GM19023 (cell line): ENCODE measurements around the gene SIN3A.
"Not testable (repeated sequence)": the region's sequence is repeated elsewhere in the genome, so short reads cannot be mapped to it uniquely, and the experiment has no call there.

Source experiments
- ATAC-seq: cut with Tn5 transposase; IDR thresholded peaks from one replicate; pipeline ENCODE4 v1.9.1; 2021; ENCODE audit warnings: mild to moderate bottlenecking, moderate library complexity; ENCODE audit not compliant: unreplicated experiment

Gene SIN3A

DNA sequence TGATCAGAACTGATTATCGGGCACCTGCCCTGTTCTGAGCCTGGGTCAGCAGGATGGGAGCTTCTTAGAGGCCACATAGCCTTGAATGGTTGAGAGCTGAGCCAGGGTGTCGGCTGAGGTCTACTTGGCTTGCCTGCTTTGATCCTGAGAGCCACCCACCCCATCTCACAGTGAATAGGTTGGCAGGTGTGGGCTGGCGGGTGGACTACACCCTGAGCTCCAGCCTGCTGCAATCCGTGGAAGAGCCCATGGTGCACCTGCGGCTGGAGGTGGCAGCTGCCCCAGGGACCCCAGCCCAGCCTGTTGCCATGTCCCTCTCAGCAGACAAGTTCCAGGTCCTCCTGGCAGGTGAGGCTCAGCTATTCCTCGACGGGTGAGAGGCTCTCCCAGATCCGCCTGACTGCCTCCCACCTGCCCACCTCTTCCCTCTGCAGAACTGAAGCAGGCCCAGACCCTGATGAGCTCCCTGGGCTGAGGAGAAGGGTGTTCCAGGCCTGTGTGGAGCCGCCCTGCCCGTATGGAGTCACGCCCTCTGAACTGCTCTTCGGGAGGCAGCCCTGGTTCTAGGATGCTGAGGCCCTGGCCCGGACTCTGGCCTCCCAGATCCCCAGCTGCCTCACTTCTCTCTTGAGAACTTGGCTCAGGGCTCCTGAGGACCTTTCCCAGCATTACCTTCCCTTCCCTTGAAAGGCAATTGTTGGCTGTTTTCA, 111.8 kb downstream of the SIN3A start:
- no peak for ATAC-seq

DNA sequence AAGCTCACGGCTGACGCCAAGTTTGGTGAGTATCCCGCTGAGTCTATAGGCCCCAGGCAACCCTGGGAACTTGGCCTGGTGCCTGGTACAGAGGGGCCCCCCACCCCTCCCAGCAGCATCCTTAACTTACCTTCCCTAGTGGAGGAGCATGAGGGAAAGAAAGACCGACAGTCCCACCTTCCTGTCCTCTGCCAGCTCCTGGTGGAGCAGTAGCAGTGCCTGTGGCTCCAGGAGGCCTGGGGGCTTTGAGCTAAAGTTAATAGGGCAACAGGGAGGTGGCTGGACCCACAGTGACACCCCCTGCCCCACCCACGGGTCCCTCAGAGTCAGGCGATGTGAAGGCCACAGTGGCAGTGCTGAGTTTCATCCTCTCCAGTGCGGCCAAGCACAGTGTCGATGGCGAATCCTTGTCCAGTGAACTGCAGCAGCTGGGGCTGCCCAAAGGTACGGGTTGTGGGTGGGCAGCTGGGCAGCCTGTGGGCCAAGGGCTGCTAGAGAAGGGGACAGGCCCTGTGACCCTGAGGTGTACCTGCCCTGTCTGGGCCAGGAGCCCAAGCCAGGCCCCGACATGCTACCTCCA, 112.7 kb downstream of the SIN3A start:
- ATAC-seq: no peak

DNA sequence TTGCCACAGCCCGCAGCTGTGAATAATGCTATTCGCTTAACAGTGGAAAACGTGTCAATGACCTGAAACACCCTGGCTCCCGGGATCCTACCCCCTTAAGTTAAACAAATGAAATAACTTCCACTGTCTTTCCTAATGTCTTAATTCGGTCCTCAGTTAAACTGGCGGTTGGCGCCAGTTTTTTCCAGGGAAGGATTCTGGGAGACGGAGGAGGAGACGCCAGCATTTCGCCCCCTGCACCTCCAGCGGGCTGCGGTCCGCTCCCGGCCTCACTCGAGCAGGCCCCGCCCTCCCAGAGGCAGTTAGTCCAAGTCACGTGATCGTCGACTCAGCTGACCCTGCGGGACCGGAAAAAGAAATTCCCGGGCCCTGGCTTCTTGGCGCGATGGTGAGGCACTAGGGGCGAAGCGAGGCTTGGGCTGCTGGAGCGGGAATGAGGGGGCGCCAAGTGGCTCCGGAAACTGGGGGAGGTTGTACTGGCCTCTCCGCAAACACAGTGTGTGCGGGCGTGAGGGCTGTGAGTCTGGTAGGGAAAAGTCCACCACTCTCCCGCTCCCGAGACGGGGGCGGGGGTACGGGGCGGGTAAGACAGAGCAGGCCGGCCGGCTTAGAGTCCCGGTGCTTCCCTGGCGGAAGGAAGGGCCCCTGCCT, 115.7 kb downstream of the SIN3A start, which contains the start of gene COMMD4:
Gene COMMD4, plus strand, starts transcription at position 359 of the 651 bp plus-strand sequence. Its CDS starts 27 bp downstream, at position 386.
- no peak for ATAC-seq

DNA sequence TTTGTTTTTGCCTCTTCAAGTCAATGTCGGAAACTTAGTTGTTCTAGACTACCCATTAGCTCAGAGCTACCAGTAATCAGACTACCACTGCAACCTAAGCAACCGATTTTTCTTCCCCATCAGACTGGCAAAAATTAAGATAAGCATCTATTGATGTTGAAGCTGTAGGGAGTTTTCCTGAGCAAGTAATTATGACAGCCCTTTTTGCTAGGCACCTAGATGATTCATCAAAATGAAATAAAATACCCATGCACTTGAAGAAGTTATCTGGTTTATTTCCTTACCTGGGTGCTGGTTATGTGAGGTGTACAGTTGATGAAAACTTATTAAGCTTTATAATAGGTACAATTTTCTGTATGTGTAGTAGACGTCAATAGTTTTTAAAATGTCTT, 116.2 kb downstream of the SIN3A start:
- no peak for ATAC-seq

DNA sequence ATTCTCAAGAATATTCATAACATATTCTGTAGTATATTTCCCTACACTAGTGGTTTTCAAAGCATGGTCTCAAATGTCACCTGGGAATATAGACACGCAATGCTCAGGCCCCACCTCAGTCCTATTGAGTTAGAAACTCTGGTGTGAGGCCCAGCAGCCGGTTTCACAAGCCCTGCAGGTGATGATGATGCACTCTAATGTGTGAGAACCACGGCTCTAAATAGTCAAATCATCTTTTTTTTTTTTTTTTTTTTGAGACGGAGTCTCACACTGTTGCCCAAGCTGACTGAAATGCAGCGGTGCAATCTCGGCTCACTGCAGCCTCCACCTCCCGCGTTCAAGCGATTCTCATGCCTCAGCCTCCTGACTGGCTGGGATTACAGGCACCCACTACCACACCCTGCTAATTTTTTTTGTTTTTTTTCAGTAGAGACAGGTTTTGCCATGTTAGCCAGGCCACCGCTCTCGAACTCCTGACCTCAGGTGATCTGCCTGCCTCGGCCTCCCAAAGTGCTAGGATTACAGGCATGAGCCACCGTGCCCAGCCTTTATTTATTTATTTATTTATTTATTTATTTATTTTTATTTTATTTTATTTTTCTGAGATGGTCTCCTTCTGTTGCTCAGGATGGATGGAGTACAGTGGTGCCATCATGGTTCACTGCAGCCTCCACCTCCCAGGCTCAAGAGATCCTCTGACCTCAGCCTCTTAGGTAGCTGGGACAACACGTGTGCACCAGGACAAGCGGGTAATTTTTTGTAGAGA, 117.7 kb downstream of the SIN3A start:
- not testable (repeated sequence) for ATAC-seq

DNA sequence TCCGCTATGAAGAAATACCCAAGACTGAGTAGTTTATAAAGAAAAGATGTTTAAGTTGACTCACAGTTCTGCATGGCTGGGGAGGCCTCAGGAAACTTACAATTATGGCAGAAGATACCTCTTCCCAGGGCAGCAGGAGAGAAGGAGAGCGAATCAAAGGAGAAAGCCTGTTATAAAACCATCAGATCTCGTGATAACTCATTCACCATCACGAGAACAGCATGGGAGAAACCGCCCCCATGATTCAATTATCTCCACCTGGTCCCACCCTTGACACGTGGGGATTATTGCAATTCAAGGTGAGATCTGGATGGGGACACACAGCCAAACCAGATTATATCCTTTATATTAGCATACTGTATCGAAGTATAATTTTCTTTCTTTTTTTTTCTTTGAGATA, 119.4 kb downstream of the SIN3A start:
- not testable (repeated sequence) for ATAC-seq

DNA sequence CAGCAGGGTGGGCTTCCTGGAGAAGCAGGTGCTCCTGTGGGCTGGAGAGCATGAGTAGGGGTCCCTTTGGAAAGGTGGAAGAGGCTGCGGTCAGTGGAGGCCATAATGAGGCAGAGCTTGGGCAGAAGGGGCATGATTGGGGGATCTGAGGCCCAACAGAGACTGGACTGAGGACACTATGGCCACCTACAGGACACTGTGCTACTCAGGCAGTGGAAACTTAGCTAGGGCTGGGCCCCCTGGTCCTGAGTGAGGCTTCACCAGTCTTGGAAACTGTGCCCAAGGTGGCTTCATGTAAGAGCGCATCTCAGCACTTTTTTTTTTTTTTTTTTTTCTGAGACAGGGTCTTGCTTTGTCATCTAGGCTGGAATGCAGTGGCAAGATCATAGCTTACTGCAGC, 121.9 kb downstream of the SIN3A start:
- ATAC-seq: no peak

DNA sequence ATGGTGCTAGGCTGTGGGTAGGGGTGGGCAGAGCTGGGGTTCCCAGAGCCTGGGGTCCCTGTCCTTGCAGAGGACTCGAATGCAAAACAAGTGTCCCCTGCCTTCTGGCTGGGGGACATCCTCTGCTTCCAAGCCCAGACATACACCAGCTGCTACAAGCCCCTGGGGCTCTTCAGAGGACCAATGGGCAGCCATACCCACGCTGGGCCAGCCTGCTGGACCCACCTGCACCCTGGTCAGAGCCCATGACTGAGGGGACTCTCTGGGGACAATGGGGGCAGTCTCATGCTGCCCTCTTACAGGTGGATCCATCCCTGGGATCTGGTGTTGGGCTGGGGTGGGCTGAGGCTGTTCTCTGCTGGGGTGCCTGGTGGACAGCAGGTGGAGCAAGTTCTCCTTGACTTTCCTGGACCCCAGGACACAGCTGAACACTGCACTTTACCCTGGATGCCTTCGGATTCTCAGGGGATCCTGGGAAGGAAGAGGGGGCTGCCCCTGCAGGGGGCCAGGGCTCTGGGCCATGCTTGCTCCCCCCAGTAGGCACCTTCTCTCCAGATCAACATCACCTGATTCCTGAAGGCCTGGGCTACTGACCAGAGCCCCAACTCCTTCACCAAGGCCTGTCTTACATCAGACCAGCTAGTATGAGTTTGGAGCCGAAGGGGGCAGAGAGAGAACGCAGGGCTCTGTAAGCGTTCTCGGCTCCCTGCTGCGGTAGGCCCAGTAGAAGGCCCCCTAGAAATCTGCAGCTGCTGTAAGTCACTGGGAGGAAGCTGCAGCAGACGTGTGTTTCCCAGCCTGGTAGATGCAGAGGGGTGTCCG, 122.8 kb downstream of the SIN3A start:
- ATAC-seq: no peak

DNA sequence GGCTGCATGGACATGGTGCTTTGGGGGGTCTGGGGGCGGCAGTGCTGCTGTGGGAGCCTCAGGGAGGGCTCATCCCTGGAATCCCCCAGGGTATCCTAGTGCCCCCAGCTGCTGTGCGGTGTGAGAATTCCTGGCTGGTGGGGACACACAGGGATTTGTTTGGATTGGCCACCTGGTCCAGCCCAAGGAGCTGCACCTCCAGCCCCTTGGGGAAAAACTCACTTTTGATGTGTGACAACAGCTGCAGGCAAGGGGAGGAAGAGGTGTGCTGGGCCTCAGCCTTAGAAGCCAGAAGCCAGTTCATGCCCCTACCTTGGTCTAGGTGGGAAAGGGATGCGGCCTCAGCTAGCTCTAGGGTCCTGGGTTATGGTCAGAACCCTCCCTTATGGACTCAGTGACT, 124.0 kb downstream of the SIN3A start:
- no peak for ATAC-seq

DNA sequence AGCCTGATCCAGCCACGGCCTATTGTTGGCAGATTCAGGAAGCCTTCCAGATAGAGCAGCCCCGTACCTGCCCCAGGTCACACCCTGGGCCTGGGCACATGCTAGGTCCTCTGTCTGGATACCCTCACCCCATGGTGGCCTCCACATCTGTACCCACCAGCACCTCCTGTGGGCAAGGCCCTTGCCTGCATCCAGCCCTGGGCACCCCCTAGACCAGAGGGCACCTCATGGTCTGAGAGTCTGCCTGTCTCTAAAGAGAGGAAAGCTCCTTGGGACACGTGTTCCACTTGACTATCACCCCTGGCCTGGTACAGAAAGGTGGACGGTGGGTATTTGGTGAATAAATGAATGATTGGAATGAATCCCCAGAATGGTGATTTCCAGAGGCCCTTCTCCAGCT, 124.5 kb downstream of the SIN3A start:
- ATAC-seq: no peak

DNA sequence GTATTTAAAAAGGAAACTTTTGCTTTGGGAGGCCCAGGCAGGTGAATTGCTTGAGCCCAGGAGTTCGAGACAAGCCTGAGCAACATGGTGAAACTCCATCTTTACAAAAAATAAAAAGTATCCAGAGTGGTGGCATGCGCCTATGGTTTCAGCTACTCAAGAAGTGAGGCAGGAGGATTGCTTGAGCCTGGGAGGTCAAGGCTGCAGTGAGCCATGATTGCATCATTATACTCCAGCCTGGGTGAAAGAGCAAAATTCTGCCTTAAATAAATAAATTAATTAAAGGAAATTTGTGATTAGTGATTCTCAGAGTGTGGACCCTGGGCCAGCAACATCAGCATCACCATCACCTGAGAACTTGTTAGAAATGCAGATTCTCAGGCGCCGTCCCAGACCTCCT, 125.6 kb downstream of the SIN3A start:
- no peak for ATAC-seq

DNA sequence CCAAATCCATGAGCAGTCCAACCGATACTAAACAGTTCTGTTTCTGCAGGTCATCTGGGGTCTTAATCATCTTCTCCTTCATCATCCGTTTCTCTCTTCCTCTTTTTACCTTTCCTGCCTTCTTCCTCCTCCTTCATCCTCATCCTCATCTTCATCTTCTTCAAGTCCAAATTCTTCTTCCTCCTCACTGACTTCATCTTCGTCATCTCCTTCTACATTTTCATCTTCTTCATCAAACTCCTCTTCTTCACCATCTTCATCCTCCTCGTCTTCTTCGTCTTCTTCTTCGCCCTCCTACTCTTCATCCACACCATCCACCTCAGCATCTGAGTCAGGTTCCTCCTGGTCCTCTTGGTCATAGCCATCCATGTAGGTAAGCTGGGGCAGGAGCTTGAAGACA, 129.8 kb downstream of the SIN3A start:
- ATAC-seq: no peak
